HUES64 (cell line): ENCODE measurements around the gene LSP1. TPM values are rescaled to one million over a fixed set of nuclear protein-coding genes. Genes with fewer than 3 reads are reported as not detected.
"Not testable (repeated sequence)": the region's sequence is repeated elsewhere in the genome, so short reads cannot be mapped to it uniquely, and the experiment has no call there.

Source experiments
- H3K27ac ChIP-seq: 2 replicates; pipeline ENCODE4 v1.7.0; 2013; ENCODE audit warnings: low read depth, low read length, inconsistent platforms
- H3K27me3 ChIP-seq: 2 replicates; pipeline ENCODE4 v1.6.1; 2013; ENCODE audit warnings: mild to moderate bottlenecking, low read length; ENCODE audit not compliant: insufficient read depth
- H3K36me3 ChIP-seq: 2 replicates; pipeline ENCODE4 v1.6.1; 2013; ENCODE audit warnings: mild to moderate bottlenecking, low read length; ENCODE audit not compliant: insufficient read depth
- H3K4me1 ChIP-seq: 2 replicates; pipeline ENCODE4 v1.6.1; 2013; ENCODE audit warnings: mild to moderate bottlenecking, low read length, moderate library complexity; ENCODE audit not compliant: insufficient read depth
- H3K4me3 ChIP-seq: 2 replicates; pipeline ENCODE4 v1.5.1; 2013; ENCODE audit warnings: mild to moderate bottlenecking, low read length, moderate library complexity
- H3K9ac ChIP-seq: 2 replicates; pipeline ENCODE4 v1.6.1; 2013; ENCODE audit warnings: mild to moderate bottlenecking, low read depth, low read length
- H3K9me3 ChIP-seq: 2 replicates; pipeline ENCODE4 v1.6.1; 2013; ENCODE audit warnings: low read depth, low read length; ENCODE audit not compliant: insufficient read depth
- WGBS: fragments of 150-250, 120-280 bp; methylation state at CpG from one replicate; pipeline ENCODE4 v1.1.7; 2013; ENCODE audit warnings: missing lambda C conversion rate; 5-methylcytosine and 5-hydroxymethylcytosine counted together
- polyA plus RNA-seq, 2 experiments: library from polyadenylated mRNA; stranded (reverse); fragments of 50-300 nt; gene quantifications; one replicate each; pipeline ENCODE4 v1.2.3, GENCODE V29; 2013

LSP1 gene, protein sequence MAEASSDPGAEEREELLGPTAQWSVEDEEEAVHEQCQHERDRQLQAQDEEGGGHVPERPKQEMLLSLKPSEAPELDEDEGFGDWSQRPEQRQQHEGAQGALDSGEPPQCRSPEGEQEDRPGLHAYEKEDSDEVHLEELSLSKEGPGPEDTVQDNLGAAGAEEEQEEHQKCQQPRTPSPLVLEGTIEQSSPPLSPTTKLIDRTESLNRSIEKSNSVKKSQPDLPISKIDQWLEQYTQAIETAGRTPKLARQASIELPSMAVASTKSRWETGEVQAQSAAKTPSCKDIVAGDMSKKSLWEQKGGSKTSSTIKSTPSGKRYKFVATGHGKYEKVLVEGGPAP
- polyA plus RNA-seq (2013, experiment 1 of 2) = 0.25 TPM
- polyA plus RNA-seq (2013, experiment 2 of 2) = 0.57 TPM

DNA sequence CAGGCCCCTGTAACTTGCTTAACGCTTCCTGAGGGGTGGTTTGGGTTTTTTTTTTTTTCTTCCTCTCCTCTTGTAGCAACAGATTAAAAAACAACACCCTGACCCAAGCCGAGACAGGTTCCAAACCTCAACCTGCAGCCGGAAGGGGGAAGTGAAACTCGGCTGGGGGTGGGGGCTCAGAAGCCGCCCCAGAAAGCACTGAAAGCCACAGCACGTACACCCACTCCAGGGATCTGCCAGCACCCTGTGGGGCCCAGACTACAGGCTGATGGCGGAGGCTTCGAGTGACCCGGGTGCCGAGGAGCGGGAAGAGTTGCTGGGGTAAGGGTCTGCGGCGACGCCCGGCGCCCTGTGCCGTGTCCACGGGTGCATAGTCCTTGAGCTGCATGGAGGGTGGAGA, at the start of gene LSP1:
Gene LSP1, plus strand, starts transcription at position 208 of the 400 bp plus-strand sequence. Its CDS starts 61 bp downstream, at position 269.
- H3K4me1 ChIP-seq = no peaks in the 10 kb centered on the region
- no peaks in the 10 kb centered on the region for H3K9me3 ChIP-seq
- 88% methylated on average over 17 of the region's 18 CpGs for WGBS
- H3K36me3 ChIP-seq = no peaks in the 10 kb centered on the region
- no peak within 1 kb of the TSS for H3K9ac ChIP-seq
- H3K4me3 ChIP-seq = no peak within 1 kb of the TSS
- H3K27me3 ChIP-seq = no peaks in the 10 kb centered on the region
- H3K27ac ChIP-seq = no peak within 1 kb of the TSS

DNA sequence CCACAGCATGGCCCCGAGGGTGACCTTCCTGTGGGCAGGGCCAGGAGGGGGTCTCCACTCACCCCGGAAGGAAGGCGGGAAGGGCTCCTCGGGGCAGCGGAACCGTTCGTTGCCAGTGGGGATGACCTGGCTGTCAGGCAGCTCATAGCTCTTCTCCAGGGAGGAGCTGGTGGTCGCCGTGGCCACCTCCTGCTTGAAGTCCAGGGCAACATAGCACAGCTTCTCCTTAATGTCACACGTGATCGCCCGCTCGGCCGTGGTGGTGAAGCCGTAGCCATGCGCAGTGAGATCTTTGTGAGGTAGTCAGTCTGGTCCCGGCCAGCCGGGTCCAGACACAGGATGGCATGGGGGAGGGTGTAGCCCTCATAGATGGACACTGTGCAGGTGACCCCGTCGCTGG, 49.6 kb upstream of the LSP1 start:
- H3K4me1 ChIP-seq = no peaks in the 10 kb centered on the region
- WGBS = 96% methylated on average over 20 of the region's 20 CpGs
- no peak overlapping the region for H3K4me3 ChIP-seq
- H3K9ac ChIP-seq = no peak overlapping the region
- H3K36me3 ChIP-seq = no peaks in the 10 kb centered on the region
- H3K27me3 ChIP-seq = no peaks in the 10 kb centered on the region
- H3K27ac ChIP-seq = no peak overlapping the region
- H3K9me3 ChIP-seq = no peaks in the 10 kb centered on the region

DNA sequence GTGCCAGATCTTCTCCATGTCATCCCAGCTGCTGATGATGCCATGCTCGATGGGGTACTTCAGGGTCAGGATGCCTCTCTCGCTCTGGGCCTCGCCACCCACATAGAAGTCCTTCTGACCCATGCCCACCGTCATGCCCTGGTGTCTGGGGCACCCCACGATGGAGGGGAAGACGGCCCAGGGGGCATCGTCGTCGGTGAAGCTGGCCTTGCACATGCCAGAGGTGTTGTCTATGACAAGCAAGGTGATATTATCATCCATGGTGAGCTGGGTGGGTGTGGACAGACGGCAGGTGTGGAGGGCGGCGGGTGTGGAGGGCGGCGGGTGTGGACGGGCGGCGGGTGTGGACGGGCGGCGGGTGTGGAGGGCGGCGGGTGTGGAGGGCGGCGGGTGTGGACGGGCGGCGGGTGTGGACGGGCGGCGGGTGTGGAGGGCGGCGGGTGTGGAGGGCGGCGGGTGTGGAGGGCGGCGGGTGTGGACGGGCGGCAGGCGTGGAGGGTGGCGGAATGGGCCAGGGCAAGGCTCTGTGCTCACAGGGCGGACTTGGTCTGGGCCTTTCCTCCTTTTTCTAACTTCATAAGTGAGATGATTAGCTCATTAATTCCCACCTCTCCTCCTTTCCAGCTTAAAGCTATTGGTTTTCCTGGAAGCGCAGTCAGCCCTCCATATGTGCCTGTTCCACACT, 48.9 kb upstream of the LSP1 start:
- H3K9me3 ChIP-seq, H3K9ac ChIP-seq, H3K27ac ChIP-seq, H3K4me3 ChIP-seq, H3K27me3 ChIP-seq, H3K36me3 ChIP-seq, H3K4me1 ChIP-seq: not testable (repeated sequence)
- 97% methylated on average over 25 of the region's 42 CpGs for WGBS

DNA sequence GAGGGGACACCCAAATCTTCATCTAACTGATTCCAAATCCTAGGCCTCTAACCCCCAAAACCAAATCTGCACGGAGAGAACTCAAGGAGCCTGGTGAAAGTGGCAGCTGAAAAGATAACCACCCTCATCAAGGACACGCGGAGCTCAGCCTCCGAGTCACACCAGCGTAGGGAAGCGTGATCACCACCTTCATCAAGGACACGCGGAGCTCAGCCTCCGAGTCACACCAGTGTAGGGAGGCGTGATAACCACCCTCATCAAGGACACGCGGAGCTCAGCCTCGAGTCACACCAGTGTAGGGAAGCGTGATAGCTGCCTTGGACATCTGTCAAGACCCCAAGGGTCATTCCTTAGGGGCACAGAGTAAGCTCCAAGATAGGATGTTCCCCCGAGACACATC, 47.4 kb upstream of the LSP1 start:
- Histone ChIP-seq H3K4me3 (no peak overlapping the region), H3K4me1 (no peaks in the 10 kb centered on the region), H3K36me3 (no peaks in the 10 kb centered on the region), H3K27me3 (no peaks in the 10 kb centered on the region; the same call in 1 of the 2 replicates), H3K9ac (no peak overlapping the region), H3K27ac (no peak overlapping the region), H3K9me3 (no peaks in the 10 kb centered on the region)
- WGBS = 96% methylated on average over 15 of the region's 15 CpGs

DNA sequence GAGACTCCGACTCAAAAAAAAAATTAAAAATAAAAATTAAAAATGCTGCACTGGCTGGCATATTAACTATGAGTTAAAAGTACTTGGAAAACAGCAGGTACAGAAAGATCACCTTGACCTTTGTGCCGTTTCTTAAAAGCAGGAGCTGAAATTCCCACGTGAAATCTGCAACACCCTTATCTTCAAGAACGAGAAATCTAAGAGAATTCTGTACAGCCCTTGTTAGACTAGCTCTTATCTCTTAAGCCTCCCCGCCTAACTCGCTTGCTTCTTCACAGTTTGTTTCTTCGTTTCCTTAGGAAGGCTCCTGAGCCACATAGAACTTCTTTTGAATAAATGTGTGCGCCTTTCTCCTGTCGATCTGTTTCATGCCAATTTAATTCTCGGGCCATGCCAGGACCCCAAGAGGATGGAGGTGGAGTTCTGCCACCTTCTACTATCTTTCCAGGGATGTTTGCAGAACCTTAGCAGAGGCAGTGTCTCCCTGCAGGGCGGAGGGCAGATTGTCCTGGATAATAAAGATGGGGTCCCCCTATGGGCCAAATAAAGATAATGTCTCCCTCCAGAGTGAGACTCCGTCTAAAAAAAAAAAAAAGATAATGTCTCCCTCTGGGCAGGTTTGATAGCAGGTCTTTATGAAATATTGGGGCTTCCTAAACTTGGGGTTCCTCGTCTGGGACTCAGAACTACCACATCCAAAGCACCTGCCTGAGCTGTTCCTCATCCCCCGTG, 45.5 kb upstream of the LSP1 start:
- H3K36me3 ChIP-seq = no peaks in the 10 kb centered on the region
- WGBS = 88% methylated on average over 14 of the region's 14 CpGs
- H3K4me1 ChIP-seq = no peaks in the 10 kb centered on the region
- H3K4me3 ChIP-seq = no peak overlapping the region
- no peaks in the 10 kb centered on the region; the same call in 1 of the 2 replicates for H3K27me3 ChIP-seq
- H3K9me3 ChIP-seq = no peaks in the 10 kb centered on the region
- H3K27ac ChIP-seq = no peak overlapping the region
- no peak overlapping the region for H3K9ac ChIP-seq

DNA sequence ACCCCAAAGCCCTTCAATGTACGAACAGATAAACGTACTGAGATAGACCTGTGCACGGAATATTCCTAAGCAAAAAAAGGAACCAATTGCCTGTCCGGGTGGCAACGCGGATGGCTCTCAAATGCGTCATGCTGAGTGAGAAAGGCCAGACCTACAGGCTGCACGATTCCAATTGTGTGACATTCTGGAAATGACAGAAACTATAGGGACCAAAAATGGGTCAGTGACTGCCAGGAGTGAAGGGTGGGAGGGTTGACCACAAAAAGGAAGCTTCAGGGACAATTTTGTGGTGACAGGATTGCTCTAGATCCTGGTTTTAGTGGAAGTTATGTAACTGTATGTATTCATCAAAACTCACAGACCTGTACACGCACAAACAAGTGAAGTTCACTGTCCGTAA, 42.1 kb upstream of the LSP1 start:
- Histone ChIP-seq H3K9ac (no peak overlapping the region), H3K36me3 (no peaks in the 10 kb centered on the region), H3K4me3 (no peak overlapping the region), H3K27ac (no peak overlapping the region), H3K4me1 (no peaks in the 10 kb centered on the region), H3K9me3 (no peaks in the 10 kb centered on the region), H3K27me3 (no peaks in the 10 kb centered on the region; the same call in 1 of the 2 replicates)
- 92% methylated on average over 10 of the region's 10 CpGs for WGBS

DNA sequence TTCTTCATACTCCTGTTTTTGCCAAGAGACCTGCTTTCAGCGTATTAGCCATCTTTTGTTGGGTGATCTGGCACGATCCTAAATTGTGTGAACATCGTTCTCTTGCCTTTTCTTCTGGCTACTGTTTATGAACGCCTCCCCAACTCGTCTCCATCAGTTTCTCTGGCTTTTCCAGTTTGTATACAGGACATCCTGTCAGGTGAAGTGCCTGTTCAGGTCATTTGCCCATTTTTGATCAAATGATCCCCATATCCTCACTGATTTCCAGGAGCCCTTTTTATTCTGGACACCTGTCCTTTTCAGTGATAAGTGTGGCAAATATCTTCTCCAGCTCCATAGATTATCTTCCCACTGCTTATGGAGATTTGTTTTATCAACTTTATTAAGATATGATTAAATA, 40.6 kb upstream of the LSP1 start:
- H3K4me3 ChIP-seq = no peak overlapping the region
- no peak overlapping the region for H3K27ac ChIP-seq
- H3K4me1 ChIP-seq = no peaks in the 10 kb centered on the region
- no peak overlapping the region for H3K9ac ChIP-seq
- no peaks in the 10 kb centered on the region for H3K36me3 ChIP-seq
- no peaks in the 10 kb centered on the region; the same call in 1 of the 2 replicates for H3K27me3 ChIP-seq
- WGBS = 93% methylated on average over 5 of the region's 5 CpGs
- no peaks in the 10 kb centered on the region for H3K9me3 ChIP-seq

DNA sequence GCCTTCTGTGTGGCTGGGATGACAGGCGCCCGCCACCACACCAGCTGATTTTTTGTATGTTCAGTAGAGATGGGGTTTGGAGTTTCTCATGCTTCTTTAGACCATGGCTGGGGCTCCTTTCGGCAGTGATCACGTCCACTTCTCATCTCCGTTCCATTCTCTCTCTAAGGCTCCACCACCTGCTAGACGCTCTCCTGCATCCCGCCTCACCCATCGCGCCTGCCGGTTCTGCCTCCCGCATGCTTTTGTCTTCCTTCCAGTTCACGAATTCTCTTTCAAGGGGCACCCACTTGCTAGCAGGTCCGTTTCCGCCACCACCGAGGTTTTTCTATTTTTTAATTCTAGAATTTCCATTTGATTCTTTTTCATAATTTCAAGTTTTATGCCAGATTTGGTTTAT, 40.1 kb upstream of the LSP1 start:
- no peak overlapping the region for H3K27ac ChIP-seq
- no peak overlapping the region for H3K9ac ChIP-seq
- no peaks in the 10 kb centered on the region; the same call in 1 of the 2 replicates for H3K27me3 ChIP-seq
- H3K4me3 ChIP-seq = no peak overlapping the region
- no peaks in the 10 kb centered on the region for H3K36me3 ChIP-seq
- H3K4me1 ChIP-seq = no peaks in the 10 kb centered on the region
- WGBS = 94% methylated on average over 15 of the region's 15 CpGs
- no peaks in the 10 kb centered on the region for H3K9me3 ChIP-seq

DNA sequence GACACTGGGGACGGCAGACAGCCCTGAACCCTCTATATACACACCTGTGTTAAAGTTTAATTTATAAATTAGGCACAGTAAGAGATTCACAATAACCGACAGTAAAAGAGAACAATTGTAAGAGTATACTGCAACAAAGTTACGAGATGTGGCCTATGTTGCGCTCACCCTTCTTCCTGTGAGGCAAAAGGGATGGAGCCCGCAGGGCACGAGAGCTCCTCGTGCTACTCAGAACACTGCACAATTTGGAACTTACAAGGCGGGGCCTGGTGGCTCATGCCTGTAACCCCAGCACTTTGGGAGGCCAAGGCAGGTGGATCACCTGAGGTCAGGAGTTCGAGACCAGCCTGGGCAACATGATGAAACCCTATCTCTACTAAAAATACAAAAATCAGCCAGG, 39.5 kb upstream of the LSP1 start:
- H3K27me3 ChIP-seq, H3K27ac ChIP-seq, H3K9ac ChIP-seq, H3K4me1 ChIP-seq, H3K4me3 ChIP-seq, H3K9me3 ChIP-seq, H3K36me3 ChIP-seq: not testable (repeated sequence)
- 95% methylated on average over 8 of the region's 9 CpGs for WGBS

DNA sequence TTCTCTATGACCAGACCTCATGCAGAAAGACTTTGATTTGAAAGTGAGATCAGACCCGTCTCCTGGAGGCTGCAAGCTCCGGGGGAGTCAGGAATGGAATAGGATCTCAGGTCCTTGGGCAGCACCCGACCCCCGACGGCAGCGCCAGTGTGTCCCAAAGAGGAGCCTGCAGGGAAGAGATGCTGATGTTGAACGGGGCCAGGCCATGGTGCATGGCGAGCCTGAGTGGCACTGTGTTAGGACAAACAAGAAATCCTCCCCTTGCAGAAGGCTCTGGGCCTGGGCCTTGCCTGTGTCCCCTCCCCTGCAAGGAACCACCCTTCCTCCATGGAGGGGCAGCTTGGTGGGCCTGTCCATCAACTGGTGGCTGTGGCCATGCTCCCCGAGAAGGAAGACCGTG, 38.2 kb upstream of the LSP1 start:
- Histone ChIP-seq H3K27ac (no peak overlapping the region), H3K4me1 (no peaks in the 10 kb centered on the region), H3K9ac (no peak overlapping the region), H3K9me3 (0 out of 2 replicates have a peak, but pooled peaks cover 2% of the 10 kb centered on the region), H3K27me3 (no peaks in the 10 kb centered on the region; the same call in 1 of the 2 replicates), H3K4me3 (no peak overlapping the region), H3K36me3 (no peaks in the 10 kb centered on the region)
- 94% methylated on average over 10 of the region's 10 CpGs for WGBS

DNA sequence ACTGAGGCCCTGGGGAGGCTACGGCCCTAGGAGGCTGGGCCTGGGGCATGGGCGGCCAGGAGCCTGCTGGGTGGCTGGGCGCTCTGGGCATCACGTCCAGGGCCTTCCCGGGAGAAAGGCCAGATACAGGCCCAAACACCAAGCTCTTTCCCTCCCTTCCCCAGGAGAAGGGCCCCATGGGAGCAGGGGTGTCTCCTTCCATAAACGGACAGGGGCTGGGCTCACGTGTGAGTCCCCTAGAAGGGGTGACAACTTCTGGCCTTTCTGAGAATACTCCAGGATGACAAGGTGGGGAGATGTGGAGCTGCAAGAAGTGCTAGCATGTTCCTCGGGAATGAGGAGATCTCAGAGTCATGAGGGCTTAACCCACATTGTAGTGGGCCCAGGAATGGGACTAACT, 37.6 kb upstream of the LSP1 start:
- H3K36me3 ChIP-seq = no peaks in the 10 kb centered on the region
- WGBS = 86% methylated on average over 8 of the region's 8 CpGs
- H3K9me3 ChIP-seq = 0 out of 2 replicates have a peak, but pooled peaks cover 2% of the 10 kb centered on the region
- H3K27ac ChIP-seq = no peak overlapping the region
- H3K4me3 ChIP-seq = no peak overlapping the region
- H3K4me1 ChIP-seq = no peaks in the 10 kb centered on the region
- H3K9ac ChIP-seq = no peak overlapping the region
- H3K27me3 ChIP-seq = no peaks in the 10 kb centered on the region
